GM23248 (cell line): Measurements from ENCODE around the gene ZNF692.

Experiments
- EZH2 ChIP-seq: fragments of 200-600 bp; sonication (generic); IDR thresholded peaks from 2 replicates; pipeline ENCODE4 v1.6.1; 2018; ENCODE audit warnings: antibody characterized with exemption, mild to moderate bottlenecking; ENCODE audit not compliant: insufficient read depth, poor library complexity, severe bottlenecking
- EZH2phosphoT487 ChIP-seq: fragments of 200-600 bp; sonication (generic); IDR thresholded peaks from 2 replicates; pipeline ENCODE4 v1.6.1; 2018; ENCODE audit warnings: antibody characterized with exemption, moderate library complexity, mild to moderate bottlenecking, low read depth; ENCODE audit not compliant: insufficient read depth

- no peak for TF ChIP-seq EZH2phosphoT487
- no peak for TF ChIP-seq EZH2
Observed at GRCh38 chr1:248906009-248906752, 47.3 kb upstream of the ZNF692 start, which contains the start of gene PGBD2.
